ENCODE measurements around the gene RAB29.

- no peak for TF ChIP-seq CTCF (IDR thresholded peaks at IDR 0.05 in 4 of 5, conservative IDR thresholded peaks at IDR 0.05 in 1 of 5)
- TF ChIP-seq POLR2A (IDR thresholded peaks at IDR 0.05) = no peak
Observed at GRCh38 chr1:205766570-205766969, 8.7 kb downstream of the RAB29 start.

All from gastrocnemius medialis (tissue), 4 donors.